Neuronal stem cell (in vitro differentiated cells): ENCODE data around the gene CRYAA.

Experiments
- DNase-seq: peaks from one replicate; pipeline ENCODE4 v3.0.0-alpha.2; 2013; ENCODE audit warnings: low spot score
- H2AFZ ChIP-seq: one replicate; pipeline ENCODE4 v1.6.1; 2013; ENCODE audit warnings: mild to moderate bottlenecking, low read length, inconsistent platforms
- H2AK5ac ChIP-seq: 2 replicates; pipeline ENCODE4 v1.6.1; 2013; ENCODE audit warnings: low read depth, mild to moderate bottlenecking, inconsistent platforms, low read length, moderate library complexity, mixed read lengths
- H2BK120ac ChIP-seq: 2 replicates; pipeline ENCODE4 v1.6.1; 2013; ENCODE audit warnings: low read depth, mild to moderate bottlenecking, inconsistent platforms, low read length, moderate library complexity, mixed read lengths
- H2BK12ac ChIP-seq: one replicate; pipeline ENCODE4 v1.6.1; 2013; ENCODE audit warnings: low read length, inconsistent platforms
- H2BK15ac ChIP-seq: 2 replicates; pipeline ENCODE4 v1.6.1; 2013; ENCODE audit warnings: mild to moderate bottlenecking, low read length, inconsistent platforms, mixed read lengths
- H2BK5ac ChIP-seq: one replicate; pipeline ENCODE4 v1.6.1; 2013; ENCODE audit warnings: inconsistent platforms, mild to moderate bottlenecking, low read length, moderate library complexity
- H3K14ac ChIP-seq: one replicate; pipeline ENCODE4 v1.6.1; 2013; ENCODE audit warnings: low read length, inconsistent platforms
- H3K18ac ChIP-seq: 2 replicates; pipeline ENCODE4 v1.6.1; 2013; ENCODE audit warnings: low read length, inconsistent platforms
- H3K23ac ChIP-seq: 2 replicates; pipeline ENCODE4 v1.6.1; 2013; ENCODE audit warnings: low read depth, mild to moderate bottlenecking, mixed read lengths, low read length, inconsistent platforms; ENCODE audit not compliant: poor library complexity
- H3K27ac ChIP-seq: replicated peaks from 3 replicates; pipeline ENCODE4 v1.5.1; 2013; ENCODE audit warnings: low read length, inconsistent platforms
- H3K27me3 ChIP-seq, 3 experiments: 2 replicates each; pipeline ENCODE4 v1.6.1; 2013; ENCODE audit warnings: low read length in 3 of 3, mild to moderate bottlenecking in 2 of 3, inconsistent platforms in 1 of 3, low read depth in 1 of 3, mixed read lengths in 1 of 3, moderate library complexity in 1 of 3; ENCODE audit not compliant: control insufficient read depth in 3 of 3, insufficient read depth in 3 of 3
- H3K36me3 ChIP-seq, 2 donors: replicated peaks in 1 of 2; 2 replicates each; pipeline ENCODE4 v1.6.1; 2013; ENCODE audit warnings: low read length in 2 of 2; ENCODE audit not compliant: control insufficient read depth in 2 of 2, insufficient read depth in 2 of 2
- H3K4ac ChIP-seq: 2 replicates; pipeline ENCODE4 v1.6.1; 2013; ENCODE audit warnings: inconsistent platforms, mild to moderate bottlenecking, low read length, moderate library complexity
- H3K4me1 ChIP-seq, 2 donors: 1 replicate in 1 of 2; 2 replicates in 1 of 2; pipeline ENCODE4 v1.6.1; 2013; ENCODE audit warnings: low read length in 2 of 2, low read depth in 1 of 2; ENCODE audit not compliant: control insufficient read depth in 2 of 2, insufficient read depth in 1 of 2
- H3K4me2 ChIP-seq: one replicate; pipeline ENCODE4 v1.6.1; 2013; ENCODE audit warnings: mild to moderate bottlenecking, low read length, inconsistent platforms; ENCODE audit not compliant: insufficient read depth, poor library complexity, severe bottlenecking
- H3K4me3 ChIP-seq, 2 donors: 2 replicates each; pipeline ENCODE4 v1.5.1; 2013; ENCODE audit warnings: low read length in 2 of 2, mild to moderate bottlenecking in 2 of 2, inconsistent platforms in 1 of 2, moderate library complexity in 1 of 2
- H3K79me1 ChIP-seq: one replicate; pipeline ENCODE4 v1.6.1; 2013; ENCODE audit warnings: low read depth, mild to moderate bottlenecking, inconsistent platforms, low read length, moderate library complexity
- H3K9ac ChIP-seq: one replicate; pipeline ENCODE4 v1.6.1; 2013; ENCODE audit warnings: mild to moderate bottlenecking, low read depth, low read length, inconsistent platforms; ENCODE audit not compliant: poor library complexity
- H3K9me3 ChIP-seq, 2 donors: replicated peaks in 1 of 2; 2 replicates each; pipeline versions ENCODE3 to v1.6.1; 2013; ENCODE audit warnings: low read length in 2 of 2, mild to moderate bottlenecking in 2 of 2, inconsistent platforms in 1 of 2, low read depth in 1 of 2, mixed read lengths in 1 of 2, moderate library complexity in 1 of 2; ENCODE audit not compliant: control insufficient read depth in 2 of 2, insufficient read depth in 1 of 2
- H4K8ac ChIP-seq: one replicate; pipeline ENCODE4 v1.6.1; 2013; ENCODE audit warnings: low read depth, mild to moderate bottlenecking, inconsistent platforms, low read length, moderate library complexity
- H4K91ac ChIP-seq: one replicate; pipeline ENCODE4 v1.6.1; 2013; ENCODE audit warnings: low read length, low read depth, mild to moderate bottlenecking, inconsistent platforms; ENCODE audit not compliant: poor library complexity
- WGBS, 2 donors: extraction: QIAGEN DNeasy Blood & Tissue Kit; methylation state at CpG; one replicate each; pipeline ENCODE4 v1.1.7; 2013; ENCODE audit warnings: missing lambda C conversion rate in 2 of 2, mixed read lengths in 1 of 2; ENCODE audit not compliant: insufficient read length in 2 of 2, insufficient replicate concordance in 1 of 2; ENCODE audit errors: extremely low coverage in 2 of 2; 5-methylcytosine and 5-hydroxymethylcytosine counted together

CRYAA gene

GRCh38 chr21:43210454-43211071, 41.8 kb downstream of the CRYAA start:
- no peaks in the 10 kb centered on the region for H3K4me1 ChIP-seq
- no peaks in the 10 kb centered on the region for H3K36me3 ChIP-seq
- H2BK15ac ChIP-seq: peak overlapping the region; percentile 78
- H2BK5ac ChIP-seq: no peak overlapping the region
- no peaks in the 10 kb centered on the region for H3K79me1 ChIP-seq
- H3K4ac ChIP-seq: no peak overlapping the region
- H2BK120ac ChIP-seq: no peak overlapping the region
- H3K9ac ChIP-seq: no peak overlapping the region
- no peak overlapping the region for H4K91ac ChIP-seq
- peak overlapping the region; percentile 56 for H2AFZ ChIP-seq
- WGBS, 2 donors: no CpG with 5 or more reads among the region's 7 CpGs
- no peak for DNase-seq
- peak overlapping the region; percentile 44 for H3K18ac ChIP-seq
- peak overlapping the region; percentile 30 for H2BK12ac ChIP-seq
- no peak overlapping the region for H3K14ac ChIP-seq
- no peak overlapping the region for H4K8ac ChIP-seq
- H3K27ac ChIP-seq: no peak overlapping the region
- no peak overlapping the region for H3K4me2 ChIP-seq
- no peak overlapping the region for H3K4me3 ChIP-seq
- H3K9me3 ChIP-seq: peaks cover 0 to 1% of the 10 kb centered on the region in 2 donors
- H3K27me3 ChIP-seq: no peaks in the 10 kb centered on the region
- H3K23ac ChIP-seq: no peak overlapping the region
- peak overlapping the region; percentile 43 for H2AK5ac ChIP-seq

- Histone ChIP-seq H3K79me1 (no peaks in the 10 kb centered on the region), H3K27ac (no peak overlapping the region)
Observed at GRCh38 chr21:43211072-43211759, 42.4 kb downstream of the CRYAA start.

GRCh38 chr21:43211760-43212115, 42.9 kb downstream of the CRYAA start:
- WGBS, 2 donors: no CpG with 5 or more reads among the region's 7 CpGs
- H3K14ac ChIP-seq: peak overlapping the region; percentile 89

More at GRCh38 chr21:43211072-43211759, 42.4 kb downstream of the CRYAA start:
- Histone ChIP-seq H3K4me3 (no peak overlapping the region), H3K9me3 (peaks cover 0 to 1% of the 10 kb centered on the region in 2 donors), H3K4me2 (no peak overlapping the region), H2BK5ac (no peak overlapping the region), H2AK5ac (peak overlapping the region; percentile 61), H3K14ac (peak overlapping the region; percentile 38), H2BK120ac (no peak overlapping the region), H4K8ac (no peak overlapping the region), H3K27me3 (no peaks in the 10 kb centered on the region), H4K91ac (no peak overlapping the region), H2BK15ac (peak overlapping the region; percentile 26), H3K36me3 (no peaks in the 10 kb centered on the region), H3K23ac (peak overlapping the region; percentile 85), H2BK12ac (peak overlapping the region; percentile 84), H2AFZ (peak overlapping the region; percentile 59), H3K4me1 (no peaks in the 10 kb centered on the region), H3K18ac (peak overlapping the region; percentile 17), H3K9ac (no peak overlapping the region), H3K4ac (no peak overlapping the region)
- DNase-seq: no peak
- WGBS, 2 donors: no CpG with 5 or more reads among the region's 21 CpGs

More at GRCh38 chr21:43211760-43212115, 42.9 kb downstream of the CRYAA start:
- Histone ChIP-seq H3K23ac (peak overlapping the region; percentile 85), H3K4me3 (no peak overlapping the region), H4K8ac (no peak overlapping the region), H3K27me3 (no peaks in the 10 kb centered on the region), H3K27ac (no peak overlapping the region), H2BK15ac (no peak overlapping the region), H3K4me1 (no peaks in the 10 kb centered on the region), H2BK120ac (no peak overlapping the region), H2BK5ac (peak overlapping the region; percentile 75), H2BK12ac (peak overlapping the region; percentile 30), H2AK5ac (peak overlapping the region; percentile 32), H3K36me3 (no peaks in the 10 kb centered on the region), H3K9ac (no peak overlapping the region), H3K9me3 (peaks cover 0 to 1% of the 10 kb centered on the region in 2 donors), H3K79me1 (no peaks in the 10 kb centered on the region), H3K18ac (peak overlapping the region; percentile 78), H2AFZ (no peak overlapping the region), H4K91ac (no peak overlapping the region), H3K4ac (no peak overlapping the region), H3K4me2 (no peak overlapping the region)
- DNase-seq: no peak
